Epithelial cell of esophagus (primary cell): ENCODE measurements around the gene RALGAPA1.
A peak's percentile ranks its signal among the peaks of the same experiment; 100 is the strongest.
"Not testable (repeated sequence)": the region's sequence is repeated elsewhere in the genome, so short reads cannot be mapped to it uniquely, and the experiment has no call there.

ENCODE experiments used
- DNase-seq: peaks from one replicate; pipeline ENCODE4 v3.0.0; 2010; ENCODE audit warnings: low read depth
- H3K4me3 ChIP-seq: 2 replicates; pipeline ENCODE4 v1.5.1; 2011; ENCODE audit warnings: mild to moderate bottlenecking, low read length, control low read depth
- TF ChIP-seq, protein P1 (sequence below): IDR thresholded peaks from 2 replicates; pipeline ENCODE4 v1.5.1; 2011; ENCODE audit warnings: low read depth, mild to moderate bottlenecking, low read length, control low read depth, inconsistent platforms; ENCODE audit not compliant: insufficient read depth; ENCODE audit errors: missing control alignments

Gene RALGAPA1

DNA sequence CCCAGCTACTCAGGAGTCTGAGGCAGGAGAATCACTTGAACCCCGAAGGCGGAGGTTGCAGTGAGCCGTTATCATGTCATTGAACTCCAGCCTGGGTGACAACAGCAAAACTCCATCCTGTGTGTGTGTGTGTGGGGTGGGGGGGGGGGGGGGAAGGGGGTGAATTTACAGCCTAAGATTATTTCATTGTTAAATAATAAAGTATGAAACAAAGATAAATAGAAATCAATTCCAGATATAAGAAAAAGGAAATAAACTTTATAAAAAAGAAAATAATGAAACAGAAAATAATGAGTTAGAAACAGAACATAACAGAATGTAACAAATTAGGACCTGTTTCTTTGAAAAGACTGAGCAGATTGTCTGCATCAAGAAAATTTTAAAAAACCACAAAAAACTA lies 191.6 kb downstream of the RALGAPA1 start:
- TF ChIP-seq, protein P1, sequence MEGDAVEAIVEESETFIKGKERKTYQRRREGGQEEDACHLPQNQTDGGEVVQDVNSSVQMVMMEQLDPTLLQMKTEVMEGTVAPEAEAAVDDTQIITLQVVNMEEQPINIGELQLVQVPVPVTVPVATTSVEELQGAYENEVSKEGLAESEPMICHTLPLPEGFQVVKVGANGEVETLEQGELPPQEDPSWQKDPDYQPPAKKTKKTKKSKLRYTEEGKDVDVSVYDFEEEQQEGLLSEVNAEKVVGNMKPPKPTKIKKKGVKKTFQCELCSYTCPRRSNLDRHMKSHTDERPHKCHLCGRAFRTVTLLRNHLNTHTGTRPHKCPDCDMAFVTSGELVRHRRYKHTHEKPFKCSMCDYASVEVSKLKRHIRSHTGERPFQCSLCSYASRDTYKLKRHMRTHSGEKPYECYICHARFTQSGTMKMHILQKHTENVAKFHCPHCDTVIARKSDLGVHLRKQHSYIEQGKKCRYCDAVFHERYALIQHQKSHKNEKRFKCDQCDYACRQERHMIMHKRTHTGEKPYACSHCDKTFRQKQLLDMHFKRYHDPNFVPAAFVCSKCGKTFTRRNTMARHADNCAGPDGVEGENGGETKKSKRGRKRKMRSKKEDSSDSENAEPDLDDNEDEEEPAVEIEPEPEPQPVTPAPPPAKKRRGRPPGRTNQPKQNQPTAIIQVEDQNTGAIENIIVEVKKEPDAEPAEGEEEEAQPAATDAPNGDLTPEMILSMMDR: no peak
- H3K4me3 ChIP-seq: no peak overlapping the region
- DNase-seq: no peak

DNA sequence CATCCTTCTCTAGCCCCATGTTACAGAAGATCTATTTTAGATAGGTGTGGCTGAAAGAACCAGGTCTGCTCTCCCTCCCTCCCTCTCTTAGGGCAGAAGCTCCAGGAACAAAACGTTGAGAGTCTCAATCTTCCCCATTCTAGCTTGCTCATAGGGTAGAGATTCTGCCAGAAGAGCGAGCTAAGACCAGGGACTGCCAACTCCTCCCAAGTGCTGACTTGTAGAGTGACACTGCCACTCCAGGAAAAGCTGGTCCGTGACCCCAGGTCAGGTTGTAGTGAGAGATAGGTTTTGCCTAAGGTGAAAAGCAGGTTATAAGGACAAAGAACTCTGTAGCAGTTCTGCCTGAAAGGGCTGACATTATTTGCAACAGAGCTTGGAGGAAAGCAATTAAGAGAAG lies 201.7 kb downstream of the RALGAPA1 start:
- peak; percentile 6 for DNase-seq
- TF ChIP-seq, protein P1: no peak
- no peak overlapping the region for H3K4me3 ChIP-seq

DNA sequence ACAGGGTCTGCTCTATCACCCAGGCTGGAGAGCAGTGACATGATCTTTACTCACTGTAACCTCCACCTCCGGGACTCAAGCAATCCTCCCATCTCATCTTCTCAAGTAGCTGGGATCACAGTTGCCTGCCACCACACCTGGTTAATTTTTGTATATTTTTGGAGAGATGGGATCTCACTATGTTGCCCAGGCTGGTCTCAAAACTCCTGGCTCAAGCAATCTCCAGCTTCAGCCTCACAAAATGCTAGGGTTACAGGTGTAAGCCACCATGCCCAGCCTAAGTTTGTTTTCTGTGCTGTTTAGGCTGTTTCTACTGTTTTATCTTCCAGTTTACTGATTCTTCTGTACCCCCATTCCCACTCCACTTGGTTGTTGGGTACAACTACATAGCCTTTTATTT lies 208.8 kb downstream of the RALGAPA1 start:
- DNase-seq: no peak
- TF ChIP-seq, protein P1: no peak
- H3K4me3 ChIP-seq: no peak overlapping the region

DNA sequence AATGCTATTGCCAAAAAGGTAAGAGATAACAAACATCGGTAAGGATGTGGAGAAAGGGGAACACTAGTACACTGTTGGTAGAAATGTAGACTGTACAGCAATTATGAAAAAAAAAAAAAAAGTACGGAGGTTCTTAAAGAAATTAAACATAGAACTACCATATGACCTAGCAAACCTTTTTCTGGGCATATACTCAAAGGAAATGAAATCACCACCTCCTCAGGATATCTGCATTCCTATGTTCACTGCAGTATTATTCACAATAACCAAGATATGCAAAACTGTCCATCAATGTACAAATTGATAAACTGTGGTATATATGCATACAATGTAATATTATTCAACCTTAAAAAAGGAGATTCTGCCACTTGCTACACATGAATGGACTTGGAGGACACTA lies 214.5 kb downstream of the RALGAPA1 start:
- no peak overlapping the region for H3K4me3 ChIP-seq
- TF ChIP-seq, protein P1: no peak
- no peak for DNase-seq

DNA sequence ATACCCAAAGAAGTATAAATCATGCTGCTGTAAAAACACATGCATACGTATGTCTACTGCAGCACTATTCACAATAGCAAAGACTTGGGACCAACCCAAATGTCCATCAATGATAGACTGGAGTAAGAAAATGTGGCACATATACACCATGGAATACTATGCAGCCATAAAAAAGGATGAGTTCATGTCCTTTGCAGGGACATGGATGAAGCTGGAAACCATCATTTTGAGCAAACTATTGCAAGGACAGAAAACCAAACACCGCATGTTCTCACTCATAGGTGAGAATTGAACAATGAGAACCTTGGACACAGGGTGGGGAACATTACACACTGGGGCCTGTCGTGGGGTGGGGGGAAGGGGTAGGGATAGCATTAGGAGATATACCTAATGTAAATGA lies 221.7 kb downstream of the RALGAPA1 start:
- not testable (repeated sequence) for DNase-seq

DNA sequence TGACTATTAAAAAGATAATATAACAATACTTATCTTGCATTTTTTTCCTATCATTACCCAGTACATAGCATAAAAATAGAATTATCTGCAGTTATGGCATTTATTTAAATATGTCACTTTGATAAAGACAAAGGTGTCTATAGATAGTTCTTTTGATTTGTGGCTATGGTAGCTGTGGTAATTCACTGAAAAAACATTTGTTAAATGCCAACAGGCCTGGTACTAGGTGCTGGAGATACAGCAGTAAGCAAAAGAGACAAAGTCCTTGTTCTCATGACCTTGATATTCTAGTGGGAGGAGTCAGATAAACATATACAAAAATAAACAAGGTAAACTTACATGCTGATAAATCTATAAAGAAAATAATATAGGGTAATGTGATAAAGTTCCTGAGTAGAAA lies 230.5 kb downstream of the RALGAPA1 start:
- TF ChIP-seq, protein P1: no peak
- H3K4me3 ChIP-seq: no peak overlapping the region
- no peak for DNase-seq

More for the DNA sequence above, 221.7 kb downstream of the RALGAPA1 start:
- not testable (repeated sequence) for H3K4me3 ChIP-seq

DNA sequence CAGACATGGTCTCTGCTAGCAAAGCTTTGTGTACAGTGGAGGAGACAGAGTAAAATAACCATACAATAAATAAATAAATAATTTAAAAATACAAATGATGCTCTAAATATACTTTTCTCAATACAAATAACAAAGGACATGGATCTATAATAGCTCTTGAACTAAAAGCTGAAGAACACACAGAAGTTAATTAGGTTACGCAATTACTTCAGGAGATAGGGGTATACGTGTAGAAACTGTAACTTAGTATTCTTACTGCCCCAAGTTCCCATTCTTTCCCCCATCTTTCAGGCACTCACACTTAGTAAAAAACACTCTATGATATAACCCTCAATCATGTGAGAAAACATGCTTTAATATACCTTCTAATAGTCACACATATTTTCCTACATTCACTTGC lies 231.0 kb downstream of the RALGAPA1 start:
- no peak overlapping the region for H3K4me3 ChIP-seq
- TF ChIP-seq, protein P1: no peak
- DNase-seq: no peak

DNA sequence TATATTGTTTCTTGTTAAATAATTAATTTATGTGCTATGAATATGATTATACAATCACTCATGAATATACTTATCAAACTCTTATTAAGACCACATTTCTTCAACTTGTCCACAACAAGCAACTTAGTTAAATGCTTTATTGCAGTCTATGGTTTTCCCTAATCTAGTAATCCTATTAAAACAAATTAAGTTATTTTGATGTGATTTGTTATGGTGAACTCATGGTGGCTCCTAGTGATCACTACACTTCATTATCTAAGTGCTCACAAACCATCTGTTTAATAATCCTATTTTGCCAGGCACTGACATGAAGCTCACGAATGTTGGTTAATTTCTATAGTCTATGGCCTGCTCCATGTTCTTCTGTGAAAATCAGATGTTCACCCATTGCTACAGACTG lies 232.2 kb downstream of the RALGAPA1 start:
- no peak for DNase-seq
- H3K4me3 ChIP-seq: no peak overlapping the region
- TF ChIP-seq, protein P1: no peak
